Progenitor cell of endocrine pancreas (in vitro differentiated cells): ENCODE results near the gene PRRT1B. TPM values are rescaled to one million over a fixed set of nuclear protein-coding genes. Genes with fewer than 3 reads are reported as not detected.
A peak's percentile ranks its signal among the peaks of the same experiment; 100 is the strongest.

Experiments used
- DNase-seq: peaks from one replicate; pipeline ENCODE4 v3.0.0; 2021; ENCODE audit warnings: low spot score; ENCODE audit not compliant: unreplicated experiment
- H3K27ac Mint-ChIP-seq: 2 replicates; pipeline ENCODE4 v1.8.0; 2021; ENCODE audit warnings: mild to moderate bottlenecking, moderate library complexity, mixed read lengths
- H3K27me3 Mint-ChIP-seq: 2 replicates; pipeline ENCODE4 v1.8.0; 2021; ENCODE audit warnings: mixed read lengths
- H3K36me3 Mint-ChIP-seq: 2 replicates; pipeline ENCODE4 v1.8.0; 2022; ENCODE audit warnings: mixed read lengths; ENCODE audit not compliant: insufficient read depth
- H3K4me1 Mint-ChIP-seq: 2 replicates; pipeline ENCODE4 v1.8.0; 2021; ENCODE audit warnings: low read depth, mixed read lengths
- H3K4me3 Mint-ChIP-seq: 2 replicates; pipeline ENCODE4 v1.8.0; 2021; ENCODE audit warnings: low read depth, mild to moderate bottlenecking, moderate library complexity, mixed read lengths
- H3K9me3 Mint-ChIP-seq: 2 replicates; pipeline ENCODE4 v1.8.0; 2021; ENCODE audit warnings: low read depth, mixed read lengths
- total RNA-seq: library from RNA; stranded (reverse); gene quantifications from 2 replicates; pipeline ENCODE4 v1.2.1, GENCODE V29; 2021
- TF ChIP-seq, protein P1 (sequence below): fragments of 200-600 bp; sonication (generic); IDR thresholded peaks from one replicate; pipeline ENCODE4 v1.5.0; 2021; ENCODE audit warnings: antibody characterized with exemption, mild to moderate bottlenecking; ENCODE audit not compliant: unreplicated experiment

PRRT1B gene
- total RNA-seq, 1 donor from 2014 or later = 6.7 TPM

DNA sequence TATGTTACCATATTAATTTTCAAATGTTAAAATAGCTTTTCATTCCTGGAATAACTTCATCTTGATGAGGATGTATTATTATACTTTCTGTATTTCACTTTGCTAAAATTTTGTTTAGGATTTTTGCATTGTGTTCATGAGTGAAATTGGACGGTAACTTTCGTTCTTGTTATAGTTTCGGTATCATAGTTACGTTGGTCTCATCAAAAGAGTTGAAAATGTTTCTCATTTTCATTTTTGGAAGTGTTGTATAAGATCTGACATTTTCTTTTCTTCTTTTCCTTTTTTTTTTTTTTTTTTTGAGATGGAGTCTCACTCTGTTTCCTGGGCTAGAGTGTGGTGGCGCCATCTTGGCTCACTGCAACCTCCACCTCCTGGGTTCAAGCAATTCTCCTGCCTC, 20.0 kb downstream of the PRRT1B start:
- H3K36me3 Mint-ChIP-seq = peaks cover 6% of the 10 kb centered on the region
- H3K27ac Mint-ChIP-seq = no peak overlapping the region
- peaks cover 3% of the 10 kb centered on the region for H3K9me3 Mint-ChIP-seq
- peaks cover 5% of the 10 kb centered on the region for H3K4me1 Mint-ChIP-seq
- no peak overlapping the region for H3K4me3 Mint-ChIP-seq
- no peaks in the 10 kb centered on the region for H3K27me3 Mint-ChIP-seq
- no peak for DNase-seq
- TF ChIP-seq, protein P1, sequence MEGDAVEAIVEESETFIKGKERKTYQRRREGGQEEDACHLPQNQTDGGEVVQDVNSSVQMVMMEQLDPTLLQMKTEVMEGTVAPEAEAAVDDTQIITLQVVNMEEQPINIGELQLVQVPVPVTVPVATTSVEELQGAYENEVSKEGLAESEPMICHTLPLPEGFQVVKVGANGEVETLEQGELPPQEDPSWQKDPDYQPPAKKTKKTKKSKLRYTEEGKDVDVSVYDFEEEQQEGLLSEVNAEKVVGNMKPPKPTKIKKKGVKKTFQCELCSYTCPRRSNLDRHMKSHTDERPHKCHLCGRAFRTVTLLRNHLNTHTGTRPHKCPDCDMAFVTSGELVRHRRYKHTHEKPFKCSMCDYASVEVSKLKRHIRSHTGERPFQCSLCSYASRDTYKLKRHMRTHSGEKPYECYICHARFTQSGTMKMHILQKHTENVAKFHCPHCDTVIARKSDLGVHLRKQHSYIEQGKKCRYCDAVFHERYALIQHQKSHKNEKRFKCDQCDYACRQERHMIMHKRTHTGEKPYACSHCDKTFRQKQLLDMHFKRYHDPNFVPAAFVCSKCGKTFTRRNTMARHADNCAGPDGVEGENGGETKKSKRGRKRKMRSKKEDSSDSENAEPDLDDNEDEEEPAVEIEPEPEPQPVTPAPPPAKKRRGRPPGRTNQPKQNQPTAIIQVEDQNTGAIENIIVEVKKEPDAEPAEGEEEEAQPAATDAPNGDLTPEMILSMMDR = no peak

DNA sequence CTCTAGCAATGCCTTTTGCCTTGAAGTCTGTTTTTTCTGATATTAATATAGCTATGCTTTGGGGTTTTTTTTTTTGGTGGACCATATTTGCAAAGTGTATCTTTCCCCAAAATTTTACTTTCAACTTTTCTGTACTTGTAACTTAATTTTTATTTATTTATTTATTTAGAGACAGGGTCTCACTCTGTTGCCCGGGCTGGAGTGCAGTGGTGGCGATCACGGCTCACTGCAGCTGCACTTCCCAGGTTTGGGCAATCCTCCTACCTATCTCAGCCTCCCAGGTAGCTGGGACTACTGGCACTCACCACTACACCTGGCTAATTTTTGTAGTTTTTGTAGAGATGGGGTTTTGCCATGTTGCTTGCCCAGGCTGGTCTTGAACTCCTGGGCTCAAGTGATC, 20.8 kb downstream of the PRRT1B start:
- Mint-ChIP-seq H3K4me3 (no peak overlapping the region), H3K27ac (no peak overlapping the region), H3K9me3 (no peaks in the 10 kb centered on the region), H3K36me3 (peaks cover 6% of the 10 kb centered on the region), H3K27me3 (no peaks in the 10 kb centered on the region), H3K4me1 (peaks cover 5% of the 10 kb centered on the region)
- TF ChIP-seq, protein P1 = no peak
- no peak for DNase-seq

DNA sequence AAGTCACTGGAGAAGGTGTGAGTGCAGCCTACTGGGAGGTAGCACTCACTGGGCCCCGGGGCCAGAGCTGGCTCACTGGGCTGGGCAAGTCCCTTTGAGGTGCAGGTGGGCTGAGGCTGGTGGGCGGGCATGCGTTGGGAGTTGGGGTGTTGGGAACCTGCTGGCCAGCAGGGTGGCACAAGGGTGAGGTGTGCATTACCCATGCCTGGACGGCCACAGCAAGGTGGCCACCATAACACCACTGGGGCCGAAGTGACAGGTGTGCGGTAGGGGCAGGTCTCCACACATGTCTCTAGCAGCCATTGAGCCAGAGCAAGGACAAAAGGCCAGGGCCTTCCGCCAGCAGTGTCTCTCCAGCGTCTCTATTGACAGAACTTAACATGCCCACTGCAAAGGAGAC, 22.6 kb downstream of the PRRT1B start:
- H3K9me3 Mint-ChIP-seq = no peaks in the 10 kb centered on the region
- no peaks in the 10 kb centered on the region for H3K4me1 Mint-ChIP-seq
- DNase-seq = no peak
- no peak overlapping the region for H3K4me3 Mint-ChIP-seq
- peak overlapping the region; percentile 73 for H3K27ac Mint-ChIP-seq
- TF ChIP-seq, protein P1 = no peak
- H3K27me3 Mint-ChIP-seq = no peaks in the 10 kb centered on the region
- peaks cover 8% of the 10 kb centered on the region for H3K36me3 Mint-ChIP-seq

DNA sequence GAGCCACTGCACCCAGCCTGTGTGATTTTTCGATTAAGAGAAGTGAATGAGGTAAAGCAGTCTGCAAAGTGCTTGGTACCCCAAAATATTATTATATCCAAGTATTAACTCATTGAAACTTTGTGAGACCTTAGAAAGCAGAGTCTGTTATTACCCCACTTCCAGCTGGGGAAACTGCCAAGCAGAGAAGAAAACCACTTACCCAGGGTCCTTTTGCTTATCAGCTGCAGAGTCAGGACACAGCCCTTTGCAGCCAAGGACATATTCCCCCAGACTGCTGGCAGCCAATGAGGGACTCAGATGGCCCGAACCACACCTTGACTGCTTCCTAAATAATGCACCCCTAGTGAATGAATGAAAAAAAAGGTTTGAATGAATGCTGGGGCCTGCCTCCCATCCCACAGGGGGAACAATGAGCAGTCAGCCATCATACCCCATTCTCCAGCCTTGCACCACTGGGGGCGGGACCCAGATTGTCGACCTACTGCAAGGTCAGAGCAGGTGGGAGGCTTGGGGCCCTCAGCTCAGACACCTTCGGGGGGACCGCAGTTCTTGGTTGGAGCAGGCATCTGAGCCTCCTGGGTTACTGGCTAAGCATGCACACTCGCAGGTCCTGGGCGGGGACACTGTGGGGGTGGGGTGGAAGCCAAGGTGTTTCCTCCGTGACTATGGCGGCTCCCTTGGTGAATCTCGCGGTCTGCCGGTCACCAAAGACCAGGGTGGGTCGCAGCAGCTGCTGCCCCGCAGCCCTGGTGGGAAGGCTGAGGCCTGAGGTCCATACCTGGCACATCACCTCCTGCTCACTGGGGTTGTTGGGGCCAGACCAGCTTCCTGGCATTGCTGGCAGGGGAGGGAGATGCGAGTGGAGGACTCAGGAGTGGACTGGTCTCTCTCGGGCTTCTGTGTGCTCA, 29.7 kb downstream of the PRRT1B start:
- no peaks in the 10 kb centered on the region for H3K27me3 Mint-ChIP-seq
- TF ChIP-seq, protein P1 = no peak
- no peak for DNase-seq
- H3K36me3 Mint-ChIP-seq = peaks cover 8% of the 10 kb centered on the region
- H3K9me3 Mint-ChIP-seq = no peaks in the 10 kb centered on the region
- H3K4me1 Mint-ChIP-seq = no peaks in the 10 kb centered on the region
- no peak overlapping the region for H3K4me3 Mint-ChIP-seq
- no peak overlapping the region for H3K27ac Mint-ChIP-seq

DNA sequence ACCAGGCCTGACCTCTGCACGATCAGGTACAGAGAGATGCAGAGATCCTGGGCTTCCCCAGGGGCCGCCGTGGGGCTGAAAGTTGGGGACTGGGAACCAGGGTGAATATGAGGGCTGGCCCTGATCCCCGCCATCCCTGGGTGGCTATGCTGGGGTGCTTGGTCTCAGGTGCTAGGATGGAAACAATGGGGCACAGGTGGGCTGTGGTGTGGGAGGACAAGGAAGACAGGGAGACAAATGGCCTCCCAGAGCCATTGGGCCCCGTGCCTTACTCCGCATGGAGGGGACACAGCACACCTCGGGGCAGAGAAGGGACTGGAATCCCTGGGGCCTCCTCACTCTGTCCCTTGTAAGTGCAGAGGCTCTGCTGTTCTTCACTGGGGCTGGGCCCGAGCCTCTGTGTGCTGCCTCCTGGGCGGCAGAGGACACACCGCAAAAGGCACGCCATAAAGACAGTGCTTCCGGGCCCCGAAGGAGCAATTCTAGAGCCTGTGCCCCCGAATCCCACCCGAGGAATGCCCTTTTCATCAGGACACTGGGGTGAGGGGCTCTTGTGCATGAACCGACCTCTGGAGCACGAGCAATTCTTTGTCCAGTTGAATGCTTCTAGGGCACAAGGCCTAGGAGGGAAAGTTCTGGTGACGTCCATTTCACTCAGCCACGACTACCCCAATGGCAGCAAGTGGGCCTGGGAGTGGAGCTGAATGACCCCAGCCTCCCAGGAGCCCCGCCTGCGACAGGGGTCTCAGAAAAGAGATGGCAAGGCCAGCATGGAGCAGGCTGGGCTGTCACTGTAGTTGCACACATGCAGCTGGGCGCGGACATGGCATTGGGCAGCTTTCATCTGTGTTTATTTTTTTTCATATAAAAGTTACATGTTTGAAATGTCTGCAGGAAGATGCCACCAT, 30.9 kb downstream of the PRRT1B start:
- TF ChIP-seq, protein P1 = no peak
- Mint-ChIP-seq H3K27me3 (no peaks in the 10 kb centered on the region), H3K9me3 (no peaks in the 10 kb centered on the region), H3K27ac (no peak overlapping the region), H3K4me3 (no peak overlapping the region), H3K4me1 (no peaks in the 10 kb centered on the region), H3K36me3 (peaks cover 8% of the 10 kb centered on the region)
- no peak for DNase-seq
